Measurements from ENCODE around the gene BLVRA. TPM values are rescaled to one million over a fixed set of nuclear protein-coding genes. Genes with fewer than 3 reads are reported as not detected.

The BLVRA gene
- total RNA-seq, 1 experiment from 2014 or later, result 29.7 TPM

DNA sequence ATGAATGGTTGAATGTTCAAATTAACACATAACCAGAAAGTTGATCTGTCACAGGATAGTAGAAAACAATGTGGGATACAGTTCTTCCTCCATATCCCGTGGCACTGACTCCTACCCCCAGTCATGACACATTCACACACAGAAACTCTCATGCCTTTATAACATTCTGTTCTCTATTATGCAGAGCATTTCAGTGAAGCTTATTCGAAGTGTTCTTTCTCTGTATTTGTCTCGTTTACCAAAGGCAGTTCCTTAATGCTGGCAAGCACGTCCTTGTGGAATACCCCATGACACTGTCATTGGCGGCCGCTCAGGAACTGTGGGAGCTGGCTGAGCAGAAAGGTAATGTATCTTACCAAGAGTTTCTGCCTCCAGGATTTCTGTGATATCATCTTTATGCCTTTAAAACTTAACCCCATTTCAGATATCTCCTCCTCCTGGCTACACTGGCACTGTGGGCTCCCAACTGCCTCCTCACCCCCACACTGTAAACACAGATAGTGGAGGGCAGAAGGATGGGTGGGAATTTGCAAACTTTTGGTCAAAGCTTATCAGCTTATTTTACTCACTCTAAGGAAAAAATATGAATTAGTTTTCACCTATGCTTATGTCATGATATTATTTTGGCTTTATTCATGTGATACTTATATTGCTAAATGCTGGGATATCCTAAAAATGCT lies 34.1 kb downstream of the BLVRA start:
- no peak overlapping the region for H3K9ac ChIP-seq (ENCODE audit: low read length)
- ChIA-PET RAD21 (ENCODE audit: low non-redundant PET in 1 of 2, low total read pairs in 2 of 2, uncharacterized antibody in 2 of 2, unreplicated experiment in 2 of 2) (no interaction called here), POLR2A (no interaction called here), CTCF (interaction anchor here (1.2 kb wide), 1 partner anchor 210 kb away, joined by 3 read pairs; the partner anchor contains the start of gene STK17A)
- ATAC-seq, result no peak
- no peaks in the 10 kb centered on the region for H4K20me1 ChIP-seq (ENCODE audit: insufficient read depth)
- no peak for DNase-seq (ENCODE audit: low read depth, low spot score)
- H3K4me3 ChIP-seq (replicated peaks in 1 of 2; ENCODE audit: low read depth in 1 of 2, low read length in 2 of 2), result no peak overlapping the region
- no peak for TF ChIP-seq MAX (IDR thresholded peaks at IDR 0.05)
- no peak for TF ChIP-seq CEBPB (IDR thresholded peaks at IDR 0.05; ENCODE audit: low read depth)
- TF ChIP-seq JUND (IDR thresholded peaks at IDR 0.05), result no peak
- TF ChIP-seq SRF (IDR thresholded peaks at IDR 0.05; ENCODE audit: low read depth), result no peak
- no peak for TF ChIP-seq POLR2AphosphoS5 (IDR thresholded peaks at IDR 0.05; ENCODE audit: low read depth, low read length)
- no peak for TF ChIP-seq REST (IDR thresholded peaks at IDR 0.05; ENCODE audit: low read depth)
- intact Hi-C loops (cut with micrococcal nuclease), result no loop called here
- no TSS peak for BruUV-seq (replicated peaks)
- H3K27ac ChIP-seq (ENCODE audit: low read depth, low read length), result no peak overlapping the region
- no peaks in the 10 kb centered on the region for H3K79me2 ChIP-seq (ENCODE audit: insufficient read depth, low read length)
- H3K4me1 ChIP-seq (ENCODE audit: control insufficient read depth in 1 of 2, insufficient read depth in 2 of 2, low read length in 2 of 2), result no peaks in the 10 kb centered on the region
- H2AFZ ChIP-seq (ENCODE audit: low read depth, low read length, poor library complexity, severe bottlenecking), result no peak overlapping the region
- no peaks in the 10 kb centered on the region for H3K27me3 ChIP-seq (ENCODE audit: insufficient read depth, low read length)
- no peak overlapping the region for H3K4me2 ChIP-seq (ENCODE audit: low read length)
- no peaks in the 10 kb centered on the region for H3K9me3 ChIP-seq (ENCODE audit: control insufficient read depth in 1 of 2, insufficient read depth in 1 of 2, low read depth in 1 of 2, low read length in 2 of 2)
- H3K9me2 ChIP-seq (ENCODE audit: insufficient read depth), result no peaks in the 10 kb centered on the region
- H3K36me3 ChIP-seq (ENCODE audit: control insufficient read depth in 1 of 2, insufficient read depth in 2 of 2, low read length in 2 of 2), result no peaks in the 10 kb centered on the region; a peak in 1 of 4 replicates

Data from HCT116 (cell line).